Stimulated activated CD4-positive, alpha-beta T cell treated with anti-CD3 and anti-CD28 coated beads, Interleukin-1b, Interleukin-23, amount 100 ng/mL, for 1 hour (primary cell): Measurements from ENCODE around the gene GPRIN1.

ENCODE experiments used
- DNase-seq, 2 donors: peaks; one replicate each; pipeline ENCODE4 v3.0.0-alpha.2; 2020; ENCODE audit warnings: low read depth in 2 of 2

The GPRIN1 gene

DNA sequence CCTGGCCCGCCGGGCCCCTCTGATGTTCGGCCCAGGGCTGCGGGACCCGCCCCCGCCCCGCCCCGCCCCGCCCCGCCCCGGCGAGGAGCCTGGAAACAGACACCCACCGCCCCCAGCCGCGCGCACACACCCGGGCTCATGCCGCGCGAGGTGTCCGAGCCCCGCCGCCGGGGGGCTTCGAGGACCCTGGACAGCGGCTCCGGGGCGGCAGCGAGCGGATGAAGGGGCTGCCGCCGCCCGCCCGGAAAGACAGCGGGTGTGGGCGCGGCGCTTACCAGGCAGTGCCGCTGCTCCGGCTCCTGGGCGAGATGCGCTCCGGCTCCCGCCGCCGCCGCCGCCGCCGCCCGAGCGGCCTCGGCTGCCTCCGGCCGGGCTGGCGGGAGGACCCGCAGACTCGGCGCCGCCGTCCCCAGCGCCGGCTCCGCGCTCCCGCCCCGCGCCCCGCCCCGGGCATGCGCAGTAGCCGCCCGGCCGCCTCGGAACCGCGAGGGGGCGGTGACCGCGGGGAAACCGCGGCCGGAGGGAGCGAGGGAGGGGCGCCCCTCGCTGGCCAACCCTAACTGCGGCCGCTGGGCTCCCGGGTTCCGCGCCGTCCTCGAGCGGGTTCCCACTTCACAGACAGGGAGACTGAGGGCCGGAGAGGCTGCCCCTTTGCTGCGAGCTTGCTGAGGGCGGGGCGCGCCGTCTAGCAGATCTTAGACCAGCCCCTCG, at the start of gene GPRIN1:
Gene GPRIN1 (minus strand): TSS at position 433 of the 711 bp plus-strand sequence. CDS start 10,322 bp downstream, outside the sequence.
- peak in 1 of 2 donors; percentile 33 for DNase-seq

DNA sequence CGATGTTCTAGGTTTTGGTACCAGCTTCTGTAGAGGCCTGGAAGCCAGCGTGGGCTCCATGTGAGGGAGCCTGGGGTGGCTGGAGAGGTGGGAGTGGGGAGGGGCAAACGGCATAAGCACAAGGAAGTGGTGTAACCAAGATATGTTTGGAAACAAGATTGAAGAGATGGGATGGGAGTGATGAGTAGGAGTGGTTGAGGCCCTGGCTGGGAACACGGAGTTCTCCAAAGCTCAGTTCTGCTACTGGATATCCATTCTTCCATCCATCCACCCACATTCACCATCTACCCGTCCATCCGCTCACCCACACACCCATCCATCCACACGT, 49.5 kb upstream of the GPRIN1 start:
- DNase-seq: no peak

DNA sequence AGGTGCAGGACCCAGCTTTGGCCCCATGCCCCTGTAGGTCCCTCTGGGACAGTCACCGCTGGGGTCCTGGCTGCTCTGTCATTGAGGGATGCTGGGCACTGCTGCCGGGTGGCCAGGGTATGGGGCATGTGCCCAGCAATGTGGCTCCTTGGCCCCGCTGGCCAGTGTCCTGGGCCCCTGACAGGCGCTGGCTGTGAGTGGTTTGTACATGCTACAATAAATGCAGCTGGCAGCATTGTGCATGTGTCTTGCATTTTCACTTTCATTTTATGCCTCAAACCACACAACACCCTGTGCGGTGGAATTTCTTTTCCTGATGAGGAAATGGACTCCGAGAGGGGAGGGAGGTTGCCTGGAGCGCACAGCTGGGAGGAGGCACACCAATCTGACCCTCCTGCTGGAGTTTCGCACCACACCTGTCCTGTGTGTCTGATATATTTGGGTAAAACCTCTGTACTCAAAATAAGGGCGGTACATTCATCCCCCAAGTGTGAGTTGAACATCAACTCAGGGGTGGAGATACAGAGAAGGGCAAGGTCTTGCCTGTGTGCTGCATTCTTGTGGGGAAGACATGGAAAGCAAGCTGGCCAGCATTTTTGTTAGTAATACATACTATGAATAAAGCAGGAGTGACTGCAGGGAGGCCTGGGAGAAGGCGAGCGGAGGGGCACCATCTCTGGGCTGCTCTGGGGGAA, 49.0 kb upstream of the GPRIN1 start:
- DNase-seq: no peak

DNA sequence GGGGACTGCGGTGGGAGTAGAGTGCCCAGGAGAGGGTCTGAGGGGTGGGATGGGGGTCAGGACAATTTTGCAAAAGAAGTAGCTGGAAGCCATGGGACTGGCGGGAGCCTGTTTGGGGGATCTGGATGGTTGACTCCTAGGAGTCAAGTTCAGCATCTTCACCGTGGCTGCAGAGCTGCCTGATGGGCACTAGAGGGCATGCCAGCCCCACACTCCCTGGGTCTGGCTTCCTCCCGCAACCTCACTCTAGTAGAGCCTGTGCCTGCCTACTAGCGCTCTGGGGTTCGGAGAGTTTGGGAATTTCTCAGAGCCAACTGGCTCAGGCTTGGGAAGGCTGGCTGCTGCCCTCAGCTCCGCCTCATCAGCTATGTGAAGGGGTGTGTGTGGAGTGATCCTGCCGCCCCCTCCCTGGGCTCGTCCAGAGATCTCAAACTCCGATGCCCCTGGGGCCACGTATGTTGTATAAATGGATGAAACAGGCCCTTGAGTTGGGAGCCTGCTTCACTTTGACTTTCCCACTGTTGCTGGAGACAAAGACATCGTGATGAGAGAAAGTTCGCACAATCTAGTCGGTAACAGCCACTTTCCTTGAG, 48.1 kb upstream of the GPRIN1 start:
- peak in 1 of 2 donors; percentile 45 for DNase-seq

DNA sequence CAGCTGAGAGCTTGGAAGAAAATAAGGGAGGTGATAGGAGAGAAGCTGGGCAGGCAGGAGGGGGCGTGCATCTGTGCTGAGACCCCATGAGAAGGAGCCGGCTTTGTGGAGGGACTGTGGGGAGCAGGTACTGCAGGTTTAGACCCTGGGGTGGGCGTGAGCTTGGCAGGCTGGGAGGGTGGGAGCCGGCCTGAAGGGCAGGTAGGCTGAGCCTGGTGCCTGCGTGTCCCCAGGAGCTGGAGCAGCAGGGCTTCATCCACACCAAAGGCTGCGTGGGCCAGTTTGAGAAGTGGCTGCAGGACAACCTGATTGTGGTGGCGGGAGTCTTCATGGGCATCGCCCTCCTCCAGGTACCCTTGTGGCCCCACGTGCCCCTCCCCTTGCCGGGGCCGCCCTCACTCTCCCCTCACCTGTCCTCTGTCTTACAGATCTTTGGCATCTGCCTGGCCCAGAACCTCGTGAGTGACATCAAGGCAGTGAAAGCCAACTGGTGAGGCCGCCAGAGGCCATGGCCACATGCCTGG, 46.6 kb upstream of the GPRIN1 start:
- DNase-seq: no peak

DNA sequence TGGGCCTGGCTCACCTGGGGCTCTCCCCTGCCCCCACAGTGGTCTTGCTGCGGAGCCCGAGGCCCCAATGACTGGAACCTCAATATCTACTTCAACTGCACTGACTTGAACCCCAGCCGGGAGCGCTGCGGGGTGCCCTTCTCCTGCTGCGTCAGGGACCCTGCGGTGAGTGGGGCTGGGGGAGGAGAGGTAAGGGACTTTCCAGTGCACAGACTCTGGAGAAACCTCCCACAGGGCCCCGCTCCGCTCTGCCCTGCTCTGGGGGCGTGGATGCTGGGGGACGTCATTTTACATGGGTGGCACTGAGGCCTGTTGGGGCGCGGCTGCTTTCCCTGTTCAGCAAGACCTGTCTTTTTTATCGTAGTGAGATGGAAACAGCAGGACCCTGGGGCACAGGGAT, 44.9 kb upstream of the GPRIN1 start:
- DNase-seq: no peak

DNA sequence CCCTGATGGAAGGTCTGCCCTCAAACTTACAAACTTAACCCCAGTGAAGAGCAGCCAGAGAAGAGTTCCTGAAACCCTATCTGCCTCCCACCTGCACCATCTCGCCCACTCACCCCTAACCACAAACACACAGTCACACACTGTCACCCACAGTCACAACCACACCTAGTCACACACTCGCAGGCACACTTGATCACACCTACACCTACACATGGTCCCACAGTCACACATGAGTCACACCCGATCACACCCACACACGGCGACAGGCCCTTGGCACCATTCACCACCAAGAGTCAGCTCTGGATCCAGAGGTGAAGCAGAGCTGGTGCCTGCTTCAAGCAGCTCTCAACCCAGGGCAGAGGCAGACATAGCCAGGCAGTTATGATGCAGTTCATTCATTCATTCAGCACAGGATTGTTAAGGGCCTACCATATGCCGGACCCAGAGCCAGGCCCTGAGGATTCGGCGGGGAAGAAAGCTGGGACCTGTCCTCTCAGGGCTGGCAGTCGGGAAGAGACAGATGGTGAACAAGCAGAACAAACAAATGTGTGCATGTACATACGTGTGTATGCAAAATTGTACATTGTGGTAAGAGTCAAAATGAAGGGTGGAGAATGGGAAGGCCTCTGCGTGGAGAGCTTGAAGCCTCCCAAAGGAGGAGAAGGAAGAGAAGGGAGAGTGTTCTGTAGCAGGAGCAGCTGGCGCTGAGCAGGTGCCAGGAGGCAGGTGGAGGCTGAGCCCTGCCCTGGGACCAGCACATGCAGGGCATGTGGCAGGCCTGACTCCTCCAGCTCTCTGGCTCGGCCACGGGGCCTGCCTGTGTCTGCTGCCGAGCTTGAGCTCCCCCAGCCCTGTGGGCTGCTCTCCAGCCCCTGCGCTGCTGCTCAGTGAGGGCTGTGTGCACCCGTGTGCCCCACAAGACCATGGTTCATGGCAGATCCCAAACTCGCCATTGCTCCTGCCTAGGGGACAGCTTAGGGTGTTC, 43.7 kb upstream of the GPRIN1 start:
- DNase-seq: peak; percentile 10 to 70

DNA sequence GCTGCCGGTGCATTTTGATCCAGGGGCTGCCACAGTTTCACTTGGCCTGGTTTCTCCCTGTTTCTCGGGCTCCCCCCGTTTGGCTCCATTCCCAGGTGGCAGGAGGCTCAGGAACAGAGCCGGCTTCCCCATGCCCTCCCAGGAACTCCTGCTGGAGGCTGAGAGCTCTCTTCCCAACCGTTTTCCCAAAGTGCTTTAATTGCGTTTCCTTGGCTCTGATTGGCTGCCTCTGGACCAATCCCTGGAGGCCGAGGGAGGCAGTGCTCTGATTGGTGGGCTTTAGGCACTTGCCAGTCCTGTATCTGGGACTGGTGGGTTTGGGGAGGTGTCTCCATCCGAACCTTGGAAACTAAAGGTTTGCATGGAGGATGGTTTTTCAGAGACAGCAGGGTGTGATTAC, 42.2 kb upstream of the GPRIN1 start:
- no peak for DNase-seq

DNA sequence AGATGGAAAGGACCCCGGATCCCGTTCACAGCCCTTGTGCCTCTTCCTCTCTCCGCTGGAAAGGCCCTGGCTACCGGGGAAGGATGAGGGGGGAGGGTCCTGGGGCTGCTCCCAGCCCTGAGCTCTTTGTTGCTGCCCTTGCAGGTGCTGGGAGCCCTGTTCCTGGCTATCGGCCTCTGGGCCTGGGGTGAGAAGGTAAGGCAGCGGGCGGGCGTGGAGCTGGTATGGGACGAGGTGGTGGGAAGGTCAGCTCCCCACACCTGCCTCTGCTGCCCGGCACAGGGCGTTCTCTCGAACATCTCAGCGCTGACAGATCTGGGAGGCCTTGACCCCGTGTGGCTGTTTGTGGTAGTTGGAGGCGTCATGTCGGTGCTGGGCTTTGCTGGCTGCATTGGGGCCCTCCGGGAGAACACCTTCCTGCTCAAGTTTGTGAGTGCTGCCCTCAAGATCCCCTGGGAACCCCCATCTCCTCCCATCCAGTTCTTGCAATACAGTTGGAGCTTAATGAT, 41.6 kb upstream of the GPRIN1 start:
- no peak for DNase-seq

DNA sequence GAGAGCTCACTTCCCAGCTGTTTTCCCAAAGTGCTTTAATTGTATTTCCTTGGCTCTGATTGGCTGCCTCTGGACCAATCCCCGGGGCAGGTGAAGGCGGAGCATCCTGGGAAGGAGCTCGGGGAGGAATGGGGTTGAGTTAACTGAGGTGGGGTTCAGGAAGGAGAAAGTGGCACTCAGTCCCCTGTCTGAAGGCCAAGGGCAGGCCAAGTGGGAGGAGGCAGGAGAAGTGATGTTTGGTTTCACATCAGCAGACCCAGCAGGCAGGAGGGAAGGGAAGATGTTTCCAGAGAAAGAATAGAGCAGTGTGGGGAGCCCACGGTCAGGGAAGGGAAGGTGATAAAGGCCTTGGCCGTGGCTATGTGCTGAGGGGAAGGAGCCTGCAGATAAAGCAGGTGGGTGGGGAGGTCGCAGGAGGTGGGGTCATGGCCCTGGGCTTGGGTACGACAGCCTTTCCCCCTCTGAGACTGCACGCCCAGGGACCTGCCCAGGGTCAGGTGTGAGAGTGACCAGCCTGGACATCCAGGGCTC, 40.5 kb upstream of the GPRIN1 start:
- DNase-seq: no peak

DNA sequence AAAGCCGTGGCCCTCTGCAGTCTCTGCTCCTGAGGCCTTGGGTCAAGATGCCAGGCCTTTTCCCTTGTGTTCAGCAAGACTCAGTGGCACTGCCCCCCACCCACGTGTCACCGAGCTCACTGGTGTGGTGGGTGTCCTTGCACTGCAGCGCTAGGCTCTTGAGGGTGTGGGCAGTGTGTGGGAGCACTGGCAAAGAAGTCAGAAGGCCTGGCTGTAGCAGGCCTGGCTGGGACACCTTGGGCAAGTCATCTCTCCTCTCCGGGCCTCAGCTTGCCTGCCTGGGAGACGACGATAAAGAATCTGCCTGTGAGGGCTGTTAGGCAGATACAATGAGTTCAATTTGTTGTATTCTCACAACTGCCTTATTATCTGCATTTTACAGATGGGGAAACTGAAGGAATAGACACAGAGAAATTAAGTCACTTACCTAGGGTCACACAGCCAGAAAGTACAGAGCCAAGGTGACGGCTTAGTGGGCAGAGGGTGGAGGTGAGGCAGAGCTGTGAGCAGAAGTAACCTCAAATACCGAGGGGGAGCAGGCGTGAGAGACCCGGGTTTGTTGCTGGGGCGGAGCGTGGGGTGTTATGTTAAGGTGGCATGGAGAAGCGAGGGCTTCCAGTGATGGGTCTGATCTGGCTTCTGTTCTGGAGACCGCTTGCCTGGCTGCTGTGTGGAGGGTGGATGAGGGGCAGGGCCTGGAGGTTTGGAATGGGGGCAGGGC, 38.7 kb upstream of the GPRIN1 start:
- no peak for DNase-seq

DNA sequence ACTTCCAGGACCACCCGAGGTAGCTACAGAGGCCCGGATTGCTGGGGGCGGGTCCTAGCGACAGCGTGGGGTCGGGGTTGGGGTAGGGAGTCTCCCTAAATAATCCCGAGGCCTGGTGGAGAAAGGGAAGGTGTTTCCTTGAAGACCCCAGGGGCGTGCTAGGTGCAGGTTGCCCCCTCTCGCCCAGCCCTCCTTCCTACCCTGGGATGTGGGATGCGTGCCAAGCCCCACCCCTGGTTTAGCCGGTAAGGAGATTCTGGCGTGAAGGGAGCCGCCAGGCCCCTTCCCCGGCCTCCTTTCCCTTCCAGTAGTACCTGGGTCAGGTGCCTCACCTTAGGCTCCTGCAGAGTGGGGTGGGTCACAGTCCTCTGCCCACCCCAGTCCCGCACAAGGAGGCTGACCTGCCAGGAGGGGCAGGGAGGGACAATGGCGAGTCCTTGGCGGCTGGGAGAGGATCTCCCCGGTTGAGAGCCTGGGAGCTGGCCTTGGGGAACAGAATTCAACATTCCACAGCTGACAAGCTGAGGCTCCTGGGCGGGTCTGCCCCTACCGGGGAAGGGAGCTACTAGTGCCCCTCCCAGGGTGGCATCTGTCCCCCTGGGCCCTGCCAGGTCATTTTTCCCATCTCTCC, 38.0 kb upstream of the GPRIN1 start:
- no peak for DNase-seq

DNA sequence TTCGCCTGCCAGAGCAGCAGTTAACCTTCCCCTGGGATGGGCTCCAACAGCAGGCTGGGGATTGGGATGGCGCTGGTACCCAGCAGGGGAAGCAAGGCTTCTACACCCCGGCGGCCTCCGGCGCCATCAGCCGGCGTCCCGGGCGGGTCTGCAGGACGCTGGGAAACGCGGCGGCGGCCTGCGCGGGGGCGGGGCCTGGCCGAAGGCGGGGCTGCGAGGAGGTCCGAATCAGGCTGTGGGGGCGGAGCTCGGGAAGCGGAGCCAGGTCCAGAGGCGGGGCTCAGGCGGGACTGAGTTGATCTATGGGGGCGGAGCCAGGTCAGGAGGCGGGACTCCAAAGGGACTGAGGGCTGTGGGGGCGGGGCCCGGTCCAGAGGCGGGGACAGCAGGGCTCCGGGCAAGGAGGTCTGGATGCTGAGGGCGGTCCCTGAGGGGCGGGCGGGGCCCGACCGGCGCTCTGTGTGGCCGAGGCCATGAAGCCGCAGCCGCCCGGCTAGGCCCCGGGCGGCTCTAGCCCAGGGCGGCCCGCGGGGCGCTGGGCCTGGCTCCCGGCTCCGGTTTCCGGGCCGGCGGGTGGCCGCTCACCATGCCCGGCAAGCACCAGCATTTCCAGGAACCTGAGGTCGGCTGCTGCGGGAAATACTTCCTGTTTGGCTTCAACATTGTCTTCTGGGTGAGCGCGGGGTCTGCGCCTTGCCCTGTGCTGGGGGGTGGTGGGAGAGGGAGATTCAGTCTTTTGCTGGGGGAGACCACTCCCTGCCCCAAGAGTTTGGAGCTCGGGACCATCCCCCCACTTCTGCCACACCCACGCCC, 37.3 kb upstream of the GPRIN1 start, which contains the start of gene TSPAN17:
Gene TSPAN17 (plus strand): TSS at position 455 of the 813 bp plus-strand sequence. CDS start 132 bp downstream, at position 587.
- peak; percentile 97 to 98 for DNase-seq

DNA sequence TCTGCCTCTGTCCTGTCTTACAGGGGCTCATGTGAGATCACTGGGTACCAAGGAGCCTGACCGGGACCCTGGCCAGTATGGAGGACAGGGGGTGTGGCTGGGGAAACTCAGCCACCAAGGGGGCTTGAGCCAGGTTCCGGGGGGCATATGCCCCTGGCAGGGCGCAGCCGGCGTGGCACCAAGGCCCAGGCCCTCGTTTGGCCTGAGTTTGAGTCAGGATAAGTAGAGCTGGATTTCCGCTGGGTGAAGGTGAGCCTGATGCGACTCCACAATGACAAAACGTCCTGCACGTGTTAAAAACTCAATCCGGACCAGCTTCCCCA, 36.7 kb upstream of the GPRIN1 start:
- no peak for DNase-seq

DNA sequence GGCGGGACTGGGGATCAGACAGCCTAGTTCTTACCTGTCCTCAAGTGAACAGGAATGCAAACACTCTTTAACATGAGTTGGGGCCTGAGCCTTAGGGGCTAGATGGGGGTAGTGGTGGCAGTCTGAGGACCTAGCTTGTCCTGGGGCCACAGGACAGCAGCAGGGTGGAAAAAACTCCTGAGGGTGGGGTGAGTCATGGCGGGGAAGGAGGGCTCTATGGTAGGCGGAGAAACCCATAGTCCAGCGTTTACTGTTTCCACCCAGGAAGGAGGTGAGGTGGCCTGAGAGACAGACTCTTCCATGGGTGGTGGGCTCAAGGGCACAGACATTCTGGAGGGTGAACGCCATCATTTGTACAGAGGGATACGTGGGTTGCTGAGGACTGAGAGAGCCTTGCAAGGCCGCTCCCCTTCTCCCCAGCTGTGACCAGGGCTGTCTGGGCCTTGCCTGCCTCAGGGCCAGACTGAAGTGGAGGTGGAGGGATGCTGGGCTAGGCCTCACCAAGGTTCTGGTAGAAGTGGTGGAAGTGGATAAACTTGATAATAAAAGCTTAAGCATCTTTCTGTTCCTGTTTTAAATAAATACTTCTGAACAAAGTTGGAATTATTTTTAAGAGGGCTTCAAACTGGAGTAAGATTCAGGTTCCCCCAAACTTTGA, 36.2 kb upstream of the GPRIN1 start:
- DNase-seq: no peak

DNA sequence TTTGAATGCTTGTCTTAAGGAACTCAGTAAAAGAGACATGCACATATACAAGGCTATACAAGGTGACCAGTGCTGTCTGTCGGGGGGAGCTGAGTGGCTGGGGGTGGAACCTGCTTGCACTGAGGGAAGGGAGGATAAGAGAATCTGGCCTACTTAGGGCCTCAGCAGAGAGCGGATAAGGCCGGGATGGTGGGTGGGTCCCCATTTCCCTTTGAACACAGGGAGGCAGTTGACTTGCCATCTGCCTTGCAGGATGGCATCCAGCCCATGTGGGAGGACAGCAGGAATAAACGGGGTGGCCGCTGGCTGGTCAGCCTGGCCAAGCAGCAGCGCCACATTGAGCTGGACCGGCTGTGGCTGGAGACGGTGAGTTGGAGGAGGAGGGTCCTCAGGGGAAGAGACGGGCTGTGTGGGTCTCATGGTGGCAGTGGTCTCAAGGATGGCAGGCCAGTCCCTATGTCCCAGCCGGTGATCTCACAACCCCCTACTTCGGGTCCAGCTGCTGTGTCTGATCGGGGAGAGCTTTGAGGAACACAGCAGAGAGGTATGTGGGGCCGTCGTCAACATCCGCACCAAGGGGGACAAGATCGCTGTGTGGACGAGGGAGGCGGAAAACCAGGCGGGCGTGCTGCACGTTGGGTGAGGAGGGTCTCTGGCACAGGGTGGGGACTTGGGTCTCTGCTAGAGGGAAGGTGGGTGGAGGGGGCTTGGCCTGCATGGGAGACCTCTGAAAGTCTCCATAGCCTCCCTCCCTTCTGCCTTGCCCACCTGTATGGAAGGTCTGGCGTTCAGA, 35.1 kb upstream of the GPRIN1 start:
- no peak for DNase-seq

DNA sequence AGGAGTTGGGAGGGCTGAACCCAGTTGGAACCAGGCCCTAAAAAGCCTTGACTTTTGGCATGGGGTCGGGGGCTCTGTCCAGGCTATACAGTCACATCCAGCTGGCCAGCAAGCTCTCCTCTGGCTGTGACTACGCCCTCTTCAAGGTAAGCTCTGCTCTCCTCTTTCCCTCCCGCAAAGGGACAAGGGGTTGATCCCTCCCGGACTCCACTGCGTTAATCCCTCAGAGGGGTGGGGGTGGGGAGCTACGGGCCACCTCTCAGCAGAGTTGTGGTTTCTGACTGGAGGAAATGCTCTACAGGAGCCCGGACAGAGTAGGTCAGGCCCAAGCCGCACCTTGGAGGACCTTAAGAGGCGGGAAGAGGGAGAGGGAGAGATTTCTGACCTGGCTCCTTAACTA, 34.3 kb upstream of the GPRIN1 start:
- DNase-seq: no peak
